ENCODE results near the gene KRCC1.

KRCC1 gene

DNA sequence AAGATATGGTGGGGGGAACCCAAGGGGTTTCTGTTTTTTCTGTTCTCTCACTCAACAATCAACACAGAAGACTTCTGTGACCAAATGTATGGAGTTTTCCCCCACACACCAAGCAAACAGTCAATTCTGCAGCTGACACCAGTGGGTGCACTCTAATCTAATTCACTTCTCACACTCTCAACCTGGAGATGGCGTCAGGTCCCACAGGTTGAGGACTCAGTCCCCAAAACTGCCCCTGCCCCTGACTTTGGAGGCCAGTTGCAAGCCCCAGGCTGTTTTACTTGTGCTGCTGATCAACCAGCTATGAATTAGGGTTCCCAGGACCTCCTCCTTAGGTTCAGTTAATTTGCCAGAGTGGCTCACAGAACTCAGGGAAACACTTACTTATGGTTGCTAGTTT lies 45.4 kb downstream of the KRCC1 start:
- Histone ChIP-seq H3K27me3 (ENCODE audit: control insufficient read depth, low read length) (no peaks in the 10 kb centered on the region), H3K27ac (ENCODE audit: low read depth, low read length) (no peak overlapping the region), H3K4me3 (ENCODE audit: low read length) (no peak overlapping the region), H3K36me3 (ENCODE audit: control insufficient read depth, low read length) (no peaks in the 10 kb centered on the region), H3K9me2 (replicated peaks; ENCODE audit: control insufficient read depth, low read length) (no peaks in the 10 kb centered on the region), H4K20me1 (ENCODE audit: control insufficient read depth, insufficient read depth, low read depth, low read length) (no peaks in the 10 kb centered on the region), H3K4me1 (ENCODE audit: control insufficient read depth, low read length) (peaks cover 3% of the 10 kb centered on the region; the same call in 1 of the 2 replicates), H3K4me2 (ENCODE audit: low read length) (no peak overlapping the region), H3F3A (ENCODE audit: control insufficient read depth, insufficient read depth) (peaks cover 5% of the 10 kb centered on the region), H3K79me2 (ENCODE audit: control insufficient read depth, low read length) (no peaks in the 10 kb centered on the region), H3K9me3 (ENCODE audit: control insufficient read depth, insufficient read depth, low read length) (no peaks in the 10 kb centered on the region)
- TF ChIP-seq EZH2phosphoT487 (IDR thresholded peaks at IDR 0.05; ENCODE audit: borderline replicate concordance, low read length) (no peak), CTCF (IDR thresholded peaks at IDR 0.05; ENCODE audit: low read depth, low read length, poor library complexity, severe bottlenecking) (no peak)

DNA sequence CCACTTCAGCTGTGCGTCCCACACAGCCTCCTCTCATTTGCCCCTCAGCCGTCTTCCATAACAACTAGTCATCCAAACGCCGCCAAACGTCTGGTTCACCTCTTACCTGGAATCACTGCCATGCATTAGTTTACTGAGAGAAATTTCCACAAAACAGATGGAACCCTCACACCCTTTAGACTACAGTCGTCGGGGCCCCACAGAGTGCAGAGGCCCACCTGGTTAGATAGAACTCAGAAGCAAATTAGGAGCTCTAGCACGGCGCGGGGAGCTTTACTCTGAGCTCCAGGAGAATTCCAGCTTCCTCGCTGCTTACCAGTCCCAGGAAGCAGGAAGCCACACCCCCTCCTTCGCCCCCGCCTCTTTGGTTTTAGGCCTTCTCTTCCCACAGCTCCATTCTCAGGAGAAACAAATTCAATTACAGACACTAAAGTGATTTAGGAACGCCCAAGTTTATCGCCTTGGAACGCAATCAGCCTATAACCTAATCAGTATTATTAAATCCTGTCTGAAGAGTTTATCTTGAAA lies 48.6 kb downstream of the KRCC1 start:
- Histone ChIP-seq H3K36me3 (ENCODE audit: control insufficient read depth, low read length) (no peaks in the 10 kb centered on the region), H3K4me1 (ENCODE audit: control insufficient read depth, low read length) (peaks cover 24% of the 10 kb centered on the region), H3K9me3 (ENCODE audit: control insufficient read depth, insufficient read depth, low read length) (no peaks in the 10 kb centered on the region), H3F3A (ENCODE audit: control insufficient read depth, insufficient read depth) (no peaks in the 10 kb centered on the region), H3K27ac (ENCODE audit: low read depth, low read length) (no peak overlapping the region), H3K79me2 (ENCODE audit: control insufficient read depth, low read length) (peaks cover 3% of the 10 kb centered on the region; the same call in 1 of the 2 replicates), H3K27me3 (ENCODE audit: control insufficient read depth, low read length) (no peaks in the 10 kb centered on the region), H3K9me2 (replicated peaks; ENCODE audit: control insufficient read depth, low read length) (no peaks in the 10 kb centered on the region), H3K4me3 (ENCODE audit: low read length) (no peak overlapping the region), H4K20me1 (ENCODE audit: control insufficient read depth, insufficient read depth, low read depth, low read length) (no peaks in the 10 kb centered on the region), H3K4me2 (ENCODE audit: low read length) (no peak overlapping the region)
- TF ChIP-seq CTCF (IDR thresholded peaks at IDR 0.05; ENCODE audit: low read depth, low read length, poor library complexity, severe bottlenecking) (no peak), EZH2phosphoT487 (IDR thresholded peaks at IDR 0.05; ENCODE audit: borderline replicate concordance, low read length) (no peak)

DNA sequence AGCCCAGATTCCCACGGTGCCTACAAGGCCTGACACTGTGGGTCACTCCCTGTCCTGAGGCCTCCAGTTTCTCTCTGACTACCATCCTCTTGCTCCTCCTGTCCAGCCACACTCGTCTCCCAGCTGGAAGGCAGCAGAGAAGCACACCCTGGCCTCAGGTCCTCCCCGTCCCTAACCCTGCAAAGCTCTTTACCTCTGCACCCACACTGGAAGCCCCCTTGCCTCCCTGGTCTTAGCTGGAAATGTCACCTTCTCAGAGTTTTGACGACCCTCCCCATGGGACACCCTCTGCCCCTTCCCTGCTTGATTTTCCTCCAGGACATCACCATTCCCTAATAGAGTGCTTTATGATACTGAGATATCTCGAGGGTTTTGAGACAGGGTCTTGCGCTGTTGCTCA lies 49.8 kb downstream of the KRCC1 start:
- TF ChIP-seq CTCF (IDR thresholded peaks at IDR 0.05; ENCODE audit: low read depth, low read length, poor library complexity, severe bottlenecking), result no peak
- no peak for TF ChIP-seq EZH2phosphoT487 (IDR thresholded peaks at IDR 0.05; ENCODE audit: borderline replicate concordance, low read length)
- Histone ChIP-seq H3K27ac (ENCODE audit: low read depth, low read length) (no peak overlapping the region), H3K4me1 (ENCODE audit: control insufficient read depth, low read length) (peaks cover 35% of the 10 kb centered on the region), H3K36me3 (ENCODE audit: control insufficient read depth, low read length) (no peaks in the 10 kb centered on the region), H3K9me2 (replicated peaks; ENCODE audit: control insufficient read depth, low read length) (no peaks in the 10 kb centered on the region), H4K20me1 (ENCODE audit: control insufficient read depth, insufficient read depth, low read depth, low read length) (no peaks in the 10 kb centered on the region), H3F3A (ENCODE audit: control insufficient read depth, insufficient read depth) (no peaks in the 10 kb centered on the region), H3K79me2 (ENCODE audit: control insufficient read depth, low read length) (peaks cover 10% of the 10 kb centered on the region), H3K4me2 (ENCODE audit: low read length) (no peak overlapping the region), H3K27me3 (ENCODE audit: control insufficient read depth, low read length) (no peaks in the 10 kb centered on the region), H3K9me3 (ENCODE audit: control insufficient read depth, insufficient read depth, low read length) (no peaks in the 10 kb centered on the region), H3K4me3 (ENCODE audit: low read length) (no peak overlapping the region)
